CD4-positive, CD25-positive, alpha-beta regulatory T cell (primary cell): ENCODE data around the gene ZNF750. TPM values are rescaled to one million over a fixed set of nuclear protein-coding genes. Genes with fewer than 3 reads are reported as not detected.

Source experiments
- ATAC-seq, 2 donors: fragments of 150-1000 bp; cut with Tn5 transposase; one replicate each; pipeline ENCODE4 v1.10.0; 2021; ENCODE audit warnings: low read depth in 2 of 2, moderate number of reproducible peaks in 2 of 2, moderate library complexity in 1 of 2
- DNase-seq, 3 donors: peaks; one replicate each; pipeline versions ENCODE4 v3.0.0 to v3.0.0-alpha.2; 2012 to 2022; ENCODE audit warnings: mixed read lengths in 1 of 3
- H3K27ac ChIP-seq: one replicate; pipeline ENCODE4 v1.7.0; 2013; ENCODE audit warnings: mild to moderate bottlenecking, low read length; ENCODE audit not compliant: insufficient read depth, poor library complexity, severe bottlenecking
- H3K27me3 ChIP-seq: one replicate; pipeline ENCODE4 v1.7.0; 2013; ENCODE audit warnings: low read length; ENCODE audit not compliant: control insufficient read depth, insufficient read depth
- H3K36me3 ChIP-seq: one replicate; pipeline ENCODE4 v1.7.0; 2013; ENCODE audit warnings: mild to moderate bottlenecking, low read length, moderate library complexity; ENCODE audit not compliant: control insufficient read depth, insufficient read depth
- H3K4me1 ChIP-seq: 2 replicates; pipeline ENCODE4 v1.7.0; 2013; ENCODE audit warnings: mild to moderate bottlenecking, low read length; ENCODE audit not compliant: insufficient read depth, control insufficient read depth, poor library complexity, severe bottlenecking
- H3K4me3 ChIP-seq: one replicate; pipeline ENCODE4 v1.7.0; 2013; ENCODE audit warnings: low read depth, mild to moderate bottlenecking, low read length, moderate library complexity
- H3K9me3 ChIP-seq, 2 experiments: 1 replicate in 1 of 2; 2 replicates in 1 of 2; pipeline ENCODE4 v1.7.0; 2013; ENCODE audit warnings: low read length in 2 of 2, mild to moderate bottlenecking in 1 of 2, moderate library complexity in 1 of 2; ENCODE audit not compliant: control insufficient read depth in 2 of 2
- H3K27ac Mint-ChIP-seq, 3 donors: one replicate each; pipeline ENCODE4 v1.8.0; 2020 to 2022; ENCODE audit warnings: mild to moderate bottlenecking in 3 of 3, mixed read lengths in 3 of 3, moderate library complexity in 2 of 3
- H3K27me3 Mint-ChIP-seq: one replicate; pipeline ENCODE4 v1.8.0; 2022; ENCODE audit warnings: mild to moderate bottlenecking, mixed read lengths
- H3K36me3 Mint-ChIP-seq: one replicate; pipeline ENCODE4 v1.8.0; 2020; ENCODE audit warnings: mixed read lengths
- H3K4me1 Mint-ChIP-seq, 4 donors: one replicate each; pipeline ENCODE4 v1.8.0; 2020 to 2022; ENCODE audit warnings: mixed read lengths in 4 of 4, mild to moderate bottlenecking in 1 of 4
- H3K4me3 Mint-ChIP-seq, 4 donors: one replicate each; pipeline ENCODE4 v1.8.0; 2020 to 2022; ENCODE audit warnings: mild to moderate bottlenecking in 4 of 4, mixed read lengths in 4 of 4, moderate library complexity in 3 of 4
- H3K9me3 Mint-ChIP-seq, 7 donors: one replicate each; pipeline ENCODE4 v1.8.0; 2020 to 2022; ENCODE audit warnings: mixed read lengths in 7 of 7, mild to moderate bottlenecking in 3 of 7, moderate library complexity in 2 of 7
- polyA plus RNA-seq, 4 donors: library from polyadenylated mRNA; unstranded; fragments of 300-500 nt; fragmentation: Illumina TruSeq; gene quantifications; one replicate each; pipeline ENCODE4 v1.2.3, GENCODE V29; 2021
- total RNA-seq: library from RNA; stranded (reverse); gene quantifications from one replicate; pipeline ENCODE4 v1.2.3, GENCODE V29; 2022

Gene ZNF750
- total and polyA plus RNA-seq, 5 donors from 2014 or later: 0.07 TPM; not detected in 4

DNA sequence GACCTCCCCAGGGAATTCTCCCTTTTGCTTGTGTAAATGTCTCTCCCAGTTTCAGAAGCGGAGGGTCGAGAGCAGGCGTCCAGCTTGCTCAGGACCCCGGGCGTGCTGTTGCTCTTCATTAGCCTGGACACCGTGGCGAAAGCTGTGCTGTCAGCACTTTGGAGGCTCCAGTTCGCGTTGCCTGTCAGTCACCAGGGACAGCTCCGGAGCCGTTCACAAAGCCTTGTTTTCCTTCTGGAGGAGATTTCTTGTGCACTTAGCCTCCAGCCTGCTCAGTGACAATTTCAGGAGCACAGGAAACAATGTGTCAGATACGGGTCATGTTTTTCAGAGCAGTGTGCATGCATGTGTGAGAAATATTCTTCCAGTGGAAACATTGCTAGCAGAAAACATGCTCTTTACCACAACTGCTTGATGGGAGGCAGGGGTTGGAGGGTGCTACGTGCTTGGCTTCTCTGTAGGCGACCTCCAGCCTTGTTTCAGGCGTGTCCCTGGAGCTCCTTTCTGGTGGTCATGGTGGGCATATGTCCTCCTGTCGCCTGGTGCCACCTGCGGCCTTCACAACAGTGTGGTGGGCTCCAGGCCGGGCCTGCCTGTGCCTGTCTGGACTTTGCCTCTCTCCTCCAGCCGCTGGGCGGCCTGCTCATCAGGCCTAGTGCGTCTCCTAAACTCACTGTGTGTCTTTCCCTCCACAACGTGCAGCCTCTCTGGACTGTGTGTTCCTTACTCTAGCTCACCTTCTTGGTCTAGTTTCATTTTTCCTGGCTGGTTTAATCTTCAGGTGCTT is 29.0 kb downstream of the ZNF750 start:
- no peaks in the 10 kb centered on the region for H3K27me3 Mint-ChIP-seq
- H3K9me3 ChIP-seq: no peaks in the 10 kb centered on the region
- no peak overlapping the region for H3K27ac Mint-ChIP-seq
- peaks cover 22% of the 10 kb centered on the region for H3K36me3 ChIP-seq
- no peak overlapping the region for H3K27ac ChIP-seq
- H3K4me3 ChIP-seq: no peak overlapping the region
- H3K9me3 Mint-ChIP-seq: no peaks in the 10 kb centered on the region
- no peaks in the 10 kb centered on the region for H3K27me3 ChIP-seq
- peaks cover 30% of the 10 kb centered on the region for H3K36me3 Mint-ChIP-seq
- no peak overlapping the region for H3K4me3 Mint-ChIP-seq
- no peak for DNase-seq
- H3K4me1 Mint-ChIP-seq: peaks cover 0 to 6% (median 0%) of the 10 kb centered on the region in 4 donors
- H3K4me1 ChIP-seq: no peaks in the 10 kb centered on the region
- no peak for ATAC-seq

DNA sequence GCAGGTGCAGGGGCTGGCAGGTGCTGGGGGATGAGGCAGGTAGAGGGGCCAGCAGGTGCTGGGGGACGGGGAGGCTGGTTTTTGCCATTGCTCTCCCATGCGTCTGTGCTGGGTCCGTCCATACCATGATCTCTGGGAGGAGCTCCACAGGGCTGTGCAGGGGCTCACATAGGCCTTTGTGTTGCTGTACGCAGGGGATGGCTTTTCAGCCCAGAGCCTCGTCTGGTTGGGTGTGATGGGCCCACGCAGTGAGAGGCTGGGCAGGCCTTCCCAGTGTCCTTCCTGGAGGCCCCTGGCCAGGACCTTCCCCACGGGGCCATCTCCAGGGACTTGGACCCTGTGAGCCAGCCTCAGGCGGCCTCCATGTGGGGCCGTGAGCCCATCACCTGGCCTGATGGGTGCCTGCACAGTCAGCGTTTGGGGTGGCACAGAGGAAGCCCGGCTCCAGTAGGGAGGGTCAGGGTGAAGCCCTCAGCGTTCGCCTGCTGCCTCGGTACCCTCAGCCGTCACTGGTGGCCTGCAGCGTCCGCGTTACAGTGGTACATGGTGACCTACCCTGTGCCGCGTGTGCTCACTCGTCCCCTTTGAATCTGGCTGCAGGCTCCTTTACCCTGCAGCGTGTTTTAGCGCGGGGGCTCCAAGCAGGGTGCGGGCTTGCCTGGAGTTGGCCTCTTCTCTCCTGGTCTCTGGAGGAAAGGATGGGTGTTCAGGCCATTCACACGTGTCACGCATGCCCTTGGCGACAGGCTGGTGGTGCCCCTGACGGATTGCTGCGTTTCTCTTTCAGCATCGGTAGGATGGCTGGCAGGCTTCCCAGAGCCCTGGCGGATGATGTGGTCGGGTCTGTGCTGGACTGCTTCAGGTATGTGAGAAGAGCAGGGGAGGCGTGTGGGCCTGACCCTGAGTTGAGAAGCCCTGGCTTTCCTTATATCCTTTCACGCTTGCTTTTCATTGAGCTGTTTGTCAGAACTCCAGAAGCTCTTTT is 30.6 kb downstream of the ZNF750 start:
- H3K9me3 Mint-ChIP-seq: no peaks in the 10 kb centered on the region
- Histone ChIP-seq H3K9me3 (no peaks in the 10 kb centered on the region), H3K4me1 (no peaks in the 10 kb centered on the region), H3K27me3 (no peaks in the 10 kb centered on the region), H3K27ac (no peak overlapping the region), H3K36me3 (peaks cover 17% of the 10 kb centered on the region), H3K4me3 (no peak overlapping the region)
- no peaks in the 10 kb centered on the region for H3K4me1 Mint-ChIP-seq
- H3K4me3 Mint-ChIP-seq: no peak overlapping the region
- peak overlapping the region in 1 of 3 donors; percentile 69 for H3K27ac Mint-ChIP-seq
- DNase-seq (no peak), ATAC-seq (no peak)
- peaks cover 19% of the 10 kb centered on the region for H3K36me3 Mint-ChIP-seq
- H3K27me3 Mint-ChIP-seq: no peaks in the 10 kb centered on the region

DNA sequence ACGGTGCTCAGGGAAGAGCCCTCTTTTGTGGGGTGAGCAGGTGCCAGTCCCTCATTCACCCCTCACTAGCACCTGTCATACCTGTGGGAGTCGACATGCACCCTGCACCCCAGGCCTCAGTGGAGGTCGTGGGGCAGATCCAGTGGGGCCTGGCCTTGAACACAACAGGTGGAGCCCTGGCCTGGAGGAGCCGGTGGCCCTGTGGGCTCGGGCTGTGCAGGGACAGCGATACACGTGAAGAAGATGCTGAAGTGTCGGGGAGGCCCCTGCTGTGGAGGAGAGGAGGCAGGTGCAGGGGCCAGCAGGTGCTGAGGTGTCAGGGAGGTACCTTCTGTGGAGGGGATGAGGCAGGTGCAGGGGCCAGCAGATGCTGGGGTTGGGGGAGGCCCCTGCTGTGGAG is 31.8 kb downstream of the ZNF750 start:
- Histone ChIP-seq H3K4me1 (no peaks in the 10 kb centered on the region), H3K4me3 (no peak overlapping the region), H3K9me3 (no peaks in the 10 kb centered on the region), H3K27me3 (no peaks in the 10 kb centered on the region), H3K36me3 (peaks cover 14% of the 10 kb centered on the region), H3K27ac (no peak overlapping the region)
- Mint-ChIP-seq H3K27me3 (no peaks in the 10 kb centered on the region), H3K4me3 (no peak overlapping the region), H3K27ac (peak overlapping the region in 2 of 3 donors; percentile 26 to 69), H3K4me1 (no peaks in the 10 kb centered on the region), H3K36me3 (peaks cover 13% of the 10 kb centered on the region), H3K9me3 (no peaks in the 10 kb centered on the region)
- ATAC-seq: no peak
- no peak for DNase-seq

DNA sequence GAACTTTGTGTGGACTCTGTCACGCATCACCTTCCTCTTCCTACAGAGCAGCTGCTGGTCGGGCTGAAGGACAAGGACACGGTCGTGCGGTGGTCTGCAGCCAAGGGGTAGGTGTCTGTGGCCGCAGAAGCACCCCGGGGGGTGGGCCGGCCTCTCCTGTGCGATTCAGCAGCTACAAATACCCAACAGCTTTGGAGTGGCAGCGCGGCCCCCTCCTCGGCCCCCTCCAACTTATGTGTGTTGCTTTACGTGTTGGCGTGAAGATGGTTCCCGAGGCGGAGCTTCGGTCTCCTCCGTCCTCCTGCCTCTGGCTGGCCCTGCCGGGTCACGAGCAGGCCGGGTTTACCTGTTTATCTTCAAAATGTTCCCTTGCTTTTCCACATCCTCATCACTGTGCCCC is 32.3 kb downstream of the ZNF750 start:
- no peak for DNase-seq
- Histone ChIP-seq H3K9me3 (no peaks in the 10 kb centered on the region), H3K27ac (no peak overlapping the region), H3K27me3 (no peaks in the 10 kb centered on the region), H3K4me1 (no peaks in the 10 kb centered on the region), H3K36me3 (peaks cover 14% of the 10 kb centered on the region), H3K4me3 (no peak overlapping the region)
- Mint-ChIP-seq H3K4me1 (no peaks in the 10 kb centered on the region), H3K27me3 (no peaks in the 10 kb centered on the region), H3K9me3 (no peaks in the 10 kb centered on the region), H3K27ac (peak overlapping the region in 2 of 3 donors; percentile 32 to 69), H3K4me3 (no peak overlapping the region), H3K36me3 (peaks cover 13% of the 10 kb centered on the region)
- ATAC-seq: no peak

DNA sequence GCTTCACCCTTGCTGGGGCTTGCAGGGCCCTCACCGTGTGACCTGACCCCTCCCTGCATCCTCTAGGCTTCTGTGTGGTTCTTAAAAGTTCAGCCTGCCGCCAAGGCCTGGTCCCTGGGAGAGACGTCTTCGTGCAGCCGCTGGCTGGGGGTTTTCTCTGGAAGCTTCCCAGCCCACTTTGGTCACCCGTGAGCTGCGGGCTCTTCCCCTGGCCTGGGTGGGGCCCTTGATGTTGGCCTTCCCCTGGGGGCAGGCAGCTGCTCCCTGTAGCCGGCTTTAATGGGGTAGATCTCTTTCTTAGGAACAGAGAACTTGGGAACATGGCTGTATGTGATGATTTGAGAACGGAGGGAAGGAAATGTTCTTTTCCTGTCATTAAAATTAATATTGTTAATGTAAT is 32.7 kb downstream of the ZNF750 start:
- H3K4me3 ChIP-seq: no peak overlapping the region
- H3K4me3 Mint-ChIP-seq: no peak overlapping the region
- peaks cover 16% of the 10 kb centered on the region for H3K36me3 Mint-ChIP-seq
- peaks cover 14% of the 10 kb centered on the region for H3K36me3 ChIP-seq
- H3K9me3 ChIP-seq: no peaks in the 10 kb centered on the region
- no peaks in the 10 kb centered on the region for H3K27me3 Mint-ChIP-seq
- H3K27ac Mint-ChIP-seq: peak overlapping the region in 1 of 3 donors; percentile 32
- H3K9me3 Mint-ChIP-seq: no peaks in the 10 kb centered on the region
- H3K4me1 Mint-ChIP-seq: peaks cover 0 to 3% (median 0%) of the 10 kb centered on the region in 4 donors
- H3K4me1 ChIP-seq: no peaks in the 10 kb centered on the region
- no peaks in the 10 kb centered on the region for H3K27me3 ChIP-seq
- DNase-seq (no peak), ATAC-seq (no peak)
- no peak overlapping the region for H3K27ac ChIP-seq

DNA sequence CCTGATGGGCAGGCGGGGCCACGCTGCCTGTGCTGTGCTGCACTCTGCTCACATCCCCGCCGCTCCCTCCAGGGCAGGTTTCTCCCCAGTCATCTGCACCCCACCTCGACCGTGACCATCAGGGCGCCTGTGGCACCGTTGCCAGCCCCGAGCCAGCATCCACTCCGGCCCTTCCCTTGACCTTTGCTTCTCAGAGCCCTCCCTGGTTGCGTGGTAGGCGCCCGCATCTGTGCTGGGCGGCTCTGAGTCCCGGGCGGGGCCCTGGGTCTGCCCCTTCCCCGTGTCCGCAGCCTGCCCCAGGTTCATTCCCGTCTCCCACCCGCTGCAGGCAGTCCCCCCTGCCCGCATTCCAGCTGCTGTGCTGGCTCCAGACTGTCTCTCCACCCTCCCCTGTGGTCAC is 33.2 kb downstream of the ZNF750 start:
- peaks cover 11% of the 10 kb centered on the region for H3K36me3 ChIP-seq
- ATAC-seq: no peak
- peaks cover 0 to 3% (median 0%) of the 10 kb centered on the region in 4 donors for H3K4me1 Mint-ChIP-seq

DNA sequence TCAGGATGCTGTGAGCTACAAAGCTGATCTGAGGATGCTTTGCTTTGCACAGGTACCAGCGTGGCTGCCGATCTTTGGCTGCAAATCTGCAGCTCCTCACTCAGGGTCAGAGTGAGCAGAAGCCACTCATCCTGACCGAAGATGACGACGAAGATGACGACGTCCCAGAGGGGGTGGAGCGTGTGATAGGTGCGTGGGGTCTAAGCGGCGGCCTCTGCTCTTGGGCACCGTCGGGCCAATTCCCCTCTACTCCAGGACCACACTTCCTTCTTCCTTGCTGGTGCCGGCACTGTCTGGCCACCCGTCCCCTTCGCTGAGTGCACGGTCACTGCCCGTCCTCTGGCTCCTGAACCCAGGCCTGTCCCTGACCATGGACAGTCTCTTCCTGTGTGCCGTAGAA is 34.0 kb downstream of the ZNF750 start:
- Histone ChIP-seq H3K27ac (no peak overlapping the region), H3K4me3 (no peak overlapping the region), H3K27me3 (no peaks in the 10 kb centered on the region), H3K36me3 (peaks cover 11% of the 10 kb centered on the region), H3K9me3 (no peaks in the 10 kb centered on the region), H3K4me1 (no peaks in the 10 kb centered on the region)
- Mint-ChIP-seq H3K27me3 (no peaks in the 10 kb centered on the region), H3K36me3 (peaks cover 26% of the 10 kb centered on the region), H3K27ac (peak overlapping the region in 1 of 3 donors; percentile 52), H3K9me3 (no peaks in the 10 kb centered on the region), H3K4me1 (peaks cover 0 to 4% (median 2%) of the 10 kb centered on the region in 4 donors), H3K4me3 (no peak overlapping the region)
- ATAC-seq: no peak
- DNase-seq: no peak

More for the DNA sequence above, 33.2 kb downstream of the ZNF750 start:
- Histone ChIP-seq H3K27me3 (no peaks in the 10 kb centered on the region), H3K9me3 (no peaks in the 10 kb centered on the region), H3K27ac (no peak overlapping the region), H3K4me3 (no peak overlapping the region), H3K4me1 (no peaks in the 10 kb centered on the region)
- no peak for DNase-seq
- Mint-ChIP-seq H3K27ac (no peak overlapping the region), H3K4me3 (no peak overlapping the region), H3K9me3 (no peaks in the 10 kb centered on the region), H3K36me3 (peaks cover 20% of the 10 kb centered on the region), H3K27me3 (no peaks in the 10 kb centered on the region)
